LNCaP clone FGC (cell line): Measurements from ENCODE around the gene TBCCD1.

Experiments
- DNase-seq: peaks from one replicate; pipeline ENCODE4 v3.0.0-alpha.2; 2011; ENCODE audit warnings: low read depth
- H3K4me3 ChIP-seq: 2 replicates; pipeline ENCODE4 v1.5.1; 2011; ENCODE audit warnings: mild to moderate bottlenecking, low read depth, low read length, control low read depth
- TF ChIP-seq, protein P1 (sequence below): IDR thresholded peaks from 2 replicates; pipeline ENCODE4 v1.5.1; 2012; ENCODE audit warnings: mild to moderate bottlenecking; ENCODE audit not compliant: control insufficient read depth, insufficient read depth; ENCODE audit errors: extremely low read depth

The TBCCD1 gene

DNA sequence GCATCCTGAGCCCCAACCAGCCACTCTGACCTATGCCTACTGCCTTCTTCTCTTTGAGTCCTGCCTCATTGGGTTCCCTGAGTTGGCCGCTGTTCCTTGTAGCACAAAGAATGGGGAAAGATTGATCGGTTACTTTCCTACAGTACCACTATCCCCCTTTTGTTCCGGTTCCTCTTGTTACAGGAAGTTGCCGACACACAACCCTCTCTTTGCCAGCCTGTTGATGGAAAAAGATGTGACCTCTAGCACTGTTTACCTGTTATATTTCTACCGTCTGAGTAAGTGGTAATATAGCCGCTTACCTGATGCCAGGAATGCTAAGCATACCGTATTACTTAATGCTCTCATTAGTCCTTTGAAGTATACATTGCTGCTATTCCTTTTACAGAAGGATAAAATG lies 36.0 kb upstream of the TBCCD1 start:
- no peak overlapping the region for H3K4me3 ChIP-seq
- no peak for DNase-seq
- TF ChIP-seq, protein P1, sequence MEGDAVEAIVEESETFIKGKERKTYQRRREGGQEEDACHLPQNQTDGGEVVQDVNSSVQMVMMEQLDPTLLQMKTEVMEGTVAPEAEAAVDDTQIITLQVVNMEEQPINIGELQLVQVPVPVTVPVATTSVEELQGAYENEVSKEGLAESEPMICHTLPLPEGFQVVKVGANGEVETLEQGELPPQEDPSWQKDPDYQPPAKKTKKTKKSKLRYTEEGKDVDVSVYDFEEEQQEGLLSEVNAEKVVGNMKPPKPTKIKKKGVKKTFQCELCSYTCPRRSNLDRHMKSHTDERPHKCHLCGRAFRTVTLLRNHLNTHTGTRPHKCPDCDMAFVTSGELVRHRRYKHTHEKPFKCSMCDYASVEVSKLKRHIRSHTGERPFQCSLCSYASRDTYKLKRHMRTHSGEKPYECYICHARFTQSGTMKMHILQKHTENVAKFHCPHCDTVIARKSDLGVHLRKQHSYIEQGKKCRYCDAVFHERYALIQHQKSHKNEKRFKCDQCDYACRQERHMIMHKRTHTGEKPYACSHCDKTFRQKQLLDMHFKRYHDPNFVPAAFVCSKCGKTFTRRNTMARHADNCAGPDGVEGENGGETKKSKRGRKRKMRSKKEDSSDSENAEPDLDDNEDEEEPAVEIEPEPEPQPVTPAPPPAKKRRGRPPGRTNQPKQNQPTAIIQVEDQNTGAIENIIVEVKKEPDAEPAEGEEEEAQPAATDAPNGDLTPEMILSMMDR: no peak

DNA sequence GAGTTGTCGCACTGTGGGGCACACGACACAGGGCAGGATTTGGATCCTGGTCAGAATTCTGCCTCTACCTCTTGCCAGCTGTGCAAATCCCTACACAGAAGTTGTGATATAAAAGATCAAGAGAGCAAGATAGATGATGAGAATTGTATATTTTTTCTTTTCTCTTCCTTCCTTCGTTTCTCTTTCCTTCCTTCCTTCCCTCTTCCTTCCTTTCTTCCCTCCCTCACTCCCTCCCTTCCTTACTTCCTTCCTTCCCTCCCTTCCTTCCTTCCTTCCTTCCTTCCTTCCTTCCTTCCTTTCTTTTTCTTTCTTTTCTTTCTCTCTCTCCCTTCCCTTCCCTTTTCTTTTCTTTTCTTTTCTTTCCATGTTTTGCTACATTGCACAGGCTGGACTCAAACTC lies 33.8 kb upstream of the TBCCD1 start:
- TF ChIP-seq, protein P1: no peak

DNA sequence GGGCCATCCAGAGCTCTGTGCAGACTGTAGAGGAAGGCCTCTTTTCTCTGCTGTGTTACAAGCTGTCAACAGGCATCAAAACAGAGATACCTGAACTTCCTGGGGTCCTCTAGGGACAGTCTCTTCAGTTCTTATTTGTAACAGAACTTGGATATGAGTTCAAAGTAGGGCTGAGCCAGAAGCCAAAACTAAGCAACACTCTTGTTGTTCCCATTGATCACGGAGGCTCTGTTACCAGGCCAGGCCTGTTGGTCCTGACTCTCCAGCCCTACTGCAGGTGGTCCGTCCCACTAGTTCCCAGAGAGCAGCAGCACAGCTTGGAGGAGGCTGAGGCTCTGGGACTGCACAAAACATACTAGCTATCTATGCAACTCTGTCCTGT lies 32.6 kb upstream of the TBCCD1 start:
- no peak for DNase-seq
- H3K4me3 ChIP-seq: no peak overlapping the region
- TF ChIP-seq, protein P1: no peak

More for the DNA sequence above, 33.8 kb upstream of the TBCCD1 start:
- no peak for DNase-seq
- H3K4me3 ChIP-seq: no peak overlapping the region

DNA sequence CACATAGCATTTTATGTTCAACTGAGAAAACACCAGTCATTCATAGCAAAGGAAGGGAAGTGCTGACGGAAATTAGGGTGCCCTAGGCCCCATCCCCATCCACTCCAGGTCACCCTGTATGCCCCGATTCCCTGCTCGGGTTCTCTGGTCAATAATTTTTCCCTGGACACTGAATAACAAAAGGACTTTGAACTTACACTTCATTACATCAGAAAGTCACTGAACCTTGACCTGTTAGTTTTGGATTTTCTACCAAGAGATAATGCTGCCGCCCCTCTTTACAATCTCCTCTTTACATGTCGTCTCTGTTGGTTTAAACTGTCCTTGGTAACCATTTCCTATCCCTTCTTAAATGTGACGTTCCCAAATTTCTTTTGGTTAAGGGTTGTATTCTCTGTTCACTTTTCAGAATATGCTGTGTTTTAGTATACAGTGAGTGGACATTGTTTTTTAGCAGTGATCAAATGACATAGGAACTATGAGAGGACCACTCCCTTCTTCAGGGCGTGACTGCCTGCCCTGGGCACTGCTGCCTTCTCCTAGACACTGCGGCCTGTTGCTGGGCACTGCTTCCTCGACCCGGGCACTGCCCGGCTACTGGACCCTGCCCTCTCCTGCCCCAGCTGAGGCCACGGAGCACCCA lies 32.1 kb upstream of the TBCCD1 start:
- DNase-seq: no peak
- TF ChIP-seq, protein P1: no peak
- no peak overlapping the region for H3K4me3 ChIP-seq

DNA sequence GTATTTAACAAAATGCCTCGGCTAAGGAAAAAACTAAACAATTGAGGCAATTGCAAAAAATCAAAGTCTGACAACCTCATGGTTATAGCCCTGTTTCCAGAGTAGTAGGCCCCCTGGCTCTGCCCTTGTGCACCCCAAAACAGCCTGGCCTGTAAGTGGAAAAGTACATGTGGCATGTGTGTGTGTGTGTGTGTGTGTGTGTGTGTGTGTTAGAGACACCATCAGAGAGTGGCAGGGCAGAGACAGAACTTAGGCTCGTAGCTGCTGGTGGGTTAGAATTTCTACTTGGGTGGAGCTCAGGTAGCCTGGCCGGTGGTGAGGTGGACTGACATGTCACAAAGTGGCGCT lies 31.6 kb upstream of the TBCCD1 start:
- H3K4me3 ChIP-seq: no peak overlapping the region
- TF ChIP-seq, protein P1: no peak
- DNase-seq: no peak

DNA sequence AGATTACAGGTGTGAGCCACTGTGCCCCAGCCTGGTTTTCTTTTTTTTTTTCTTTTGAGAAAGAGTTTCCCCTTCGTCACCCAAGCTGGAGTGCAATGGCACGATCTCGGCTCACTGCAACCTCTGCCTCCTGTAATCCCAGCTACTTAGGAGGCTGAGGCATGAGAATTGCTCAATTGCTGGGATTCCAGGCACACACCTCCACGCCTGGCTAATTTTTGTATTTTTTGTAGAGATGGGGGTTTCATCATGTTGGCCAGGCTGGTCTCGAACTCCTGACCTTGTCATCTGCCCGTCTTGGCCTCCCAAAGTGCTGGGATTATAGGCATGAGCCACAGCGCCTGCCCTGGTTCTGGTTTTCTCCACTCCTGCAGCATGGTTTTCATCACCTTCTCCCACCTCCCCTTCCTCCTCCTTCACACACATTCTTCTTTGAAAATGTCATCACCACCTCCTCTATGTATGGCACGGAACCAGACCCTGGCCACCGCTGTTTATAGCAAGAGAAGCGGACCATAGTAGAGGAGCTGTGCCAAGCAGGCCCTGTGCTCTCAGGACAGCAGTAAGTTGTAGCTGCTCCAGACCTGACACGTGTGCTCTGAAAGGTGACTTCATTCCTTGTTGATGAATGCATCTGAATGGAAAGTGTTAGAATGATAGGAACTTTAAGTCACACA lies 31.1 kb upstream of the TBCCD1 start:
- TF ChIP-seq, protein P1: no peak
- no peak for DNase-seq
- H3K4me3 ChIP-seq: no peak overlapping the region
